NCI-H1092 (cell line): ENCODE measurements around the gene GPR65.
"Not testable (repeated sequence)": the region's sequence is repeated elsewhere in the genome, so short reads cannot be mapped to it uniquely, and the experiment has no call there.

Source experiments
- DNase-seq: peaks from one replicate; lab custom pipeline; 2025; lab: John Stamatoyannopoulos, UW

GPR65 gene

DNA sequence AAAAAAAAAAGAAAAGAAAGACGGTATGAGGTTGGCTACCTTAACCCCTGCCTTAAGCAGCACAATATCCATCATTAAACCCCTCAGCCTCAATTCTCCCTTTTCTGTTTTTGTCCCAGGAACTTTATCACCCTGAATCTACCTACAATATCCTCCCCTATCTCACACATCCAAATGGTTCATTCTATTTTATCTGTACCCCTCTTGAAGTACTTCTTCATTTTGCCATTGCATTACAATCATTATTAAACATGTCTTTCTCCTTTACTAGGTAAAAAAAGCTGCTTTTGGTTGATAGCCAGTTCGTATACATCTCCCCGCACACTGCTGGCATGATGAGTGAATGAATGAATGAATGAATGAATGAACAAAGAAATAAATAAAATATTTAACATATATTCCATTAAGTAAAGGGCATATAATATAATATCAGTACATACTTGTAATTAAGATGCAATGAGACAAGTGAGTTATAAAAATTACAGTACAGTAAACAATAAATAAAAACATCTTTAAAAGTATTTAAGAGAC is 364 bp upstream of the GPR65 start:
- no peak for DNase-seq

DNA sequence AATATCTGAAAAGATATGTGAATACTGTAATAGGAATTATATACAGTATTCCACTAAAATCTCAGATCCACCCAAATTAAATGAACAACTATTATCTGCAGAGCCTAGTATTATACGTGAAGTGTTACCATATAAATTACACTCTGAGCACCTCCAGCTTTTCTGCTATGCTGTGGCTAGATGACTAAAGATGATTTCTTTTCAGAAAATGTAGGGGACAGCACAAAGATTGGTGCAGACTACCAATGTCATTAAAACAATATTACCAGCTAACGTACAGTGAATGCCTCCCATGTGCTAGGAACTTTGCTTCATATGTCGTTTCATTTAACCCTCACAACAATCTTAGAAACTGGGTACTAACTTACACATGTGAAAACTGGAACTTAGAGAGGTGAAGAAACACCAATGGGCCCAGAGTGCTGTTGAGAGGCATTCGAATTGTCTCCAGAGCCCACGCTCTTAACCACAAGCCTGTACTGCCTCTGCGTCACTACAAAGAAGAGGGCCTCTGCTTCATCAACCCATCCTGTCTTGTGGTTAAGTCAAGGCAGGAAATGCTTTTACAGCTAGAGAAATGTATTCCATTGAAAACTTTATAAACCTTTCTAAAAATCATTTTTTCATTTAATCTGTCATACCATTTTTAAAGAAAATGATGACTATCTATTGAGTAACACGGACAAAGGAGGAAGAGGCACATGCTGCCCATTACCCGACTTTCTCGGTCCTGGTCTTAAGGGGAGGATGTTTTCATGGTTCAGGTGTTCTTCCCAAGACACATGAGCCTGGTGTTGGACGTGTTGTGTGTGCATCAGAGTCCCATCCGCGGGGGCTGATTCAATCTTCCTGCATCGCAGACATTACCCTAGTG is 1.3 kb downstream of the GPR65 start:
- no peak for DNase-seq

DNA sequence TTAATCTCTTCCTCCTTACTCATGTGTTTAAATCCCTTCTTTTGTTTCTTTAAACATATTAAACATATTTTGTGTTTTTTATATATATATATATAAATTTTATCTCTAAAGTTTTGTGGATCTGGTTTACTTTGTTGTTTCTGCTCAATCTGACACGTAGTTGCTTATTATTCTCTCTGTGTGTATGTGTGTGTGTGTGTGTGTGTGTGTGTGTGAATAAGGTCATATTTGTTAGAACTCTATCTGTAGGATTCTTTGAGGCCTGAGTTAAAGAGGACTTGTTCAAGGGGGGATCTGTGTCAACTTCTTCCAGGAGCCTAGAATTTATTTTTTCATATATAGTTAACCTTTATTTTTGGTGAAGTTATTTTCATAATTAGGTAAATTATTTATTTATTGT is 2.7 kb downstream of the GPR65 start:
- no peak for DNase-seq

DNA sequence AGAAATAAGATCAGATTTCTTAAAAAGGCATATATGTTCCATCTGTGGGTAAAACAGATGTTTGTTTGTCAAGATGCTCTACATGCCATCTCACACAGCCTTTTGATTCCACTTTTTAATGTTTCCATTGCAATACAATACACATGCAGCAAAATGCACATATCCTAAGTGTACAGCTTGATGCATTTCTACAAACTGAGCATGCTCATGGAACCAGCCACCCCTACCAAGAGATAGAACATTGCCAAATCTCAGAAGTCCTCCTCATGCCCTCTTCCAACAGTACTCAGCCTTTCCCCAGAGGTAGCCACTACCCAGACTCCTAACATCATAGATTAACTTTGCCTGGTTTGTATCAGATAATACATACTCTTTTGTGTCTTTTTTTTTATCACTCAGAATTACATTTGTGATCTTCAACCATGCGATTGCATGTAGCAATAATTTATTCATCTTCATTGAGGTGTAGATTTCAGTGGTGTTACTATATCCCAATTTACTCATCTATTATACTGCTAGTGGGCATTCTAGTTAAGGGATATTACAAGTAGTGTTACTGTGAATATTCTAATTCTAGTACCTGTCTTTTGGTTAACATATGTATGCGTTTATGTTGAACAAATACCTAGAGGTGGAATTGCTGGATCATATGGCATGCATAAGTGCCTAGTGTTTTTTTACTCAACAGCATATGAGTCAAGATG is 3.3 kb downstream of the GPR65 start:
- DNase-seq = no peak

DNA sequence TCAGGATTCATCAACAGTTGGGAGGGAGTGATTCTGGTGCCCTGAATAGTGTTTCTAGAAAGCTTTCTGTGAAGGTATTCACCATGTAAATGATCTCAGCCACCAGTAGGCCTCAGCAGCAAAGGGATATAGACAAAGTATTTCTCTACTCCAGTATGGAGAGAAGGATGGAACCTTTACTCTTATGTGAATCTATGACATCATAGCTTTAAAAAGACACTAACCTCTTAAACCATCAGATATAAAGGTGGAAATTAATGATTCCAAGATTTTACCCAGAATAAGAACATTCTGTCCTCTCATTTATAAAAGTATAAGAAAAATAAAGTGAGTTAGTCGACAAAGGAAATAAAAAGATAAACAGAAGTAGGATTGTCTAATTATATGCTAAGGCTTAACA is 4.6 kb downstream of the GPR65 start:
- no peak for DNase-seq

DNA sequence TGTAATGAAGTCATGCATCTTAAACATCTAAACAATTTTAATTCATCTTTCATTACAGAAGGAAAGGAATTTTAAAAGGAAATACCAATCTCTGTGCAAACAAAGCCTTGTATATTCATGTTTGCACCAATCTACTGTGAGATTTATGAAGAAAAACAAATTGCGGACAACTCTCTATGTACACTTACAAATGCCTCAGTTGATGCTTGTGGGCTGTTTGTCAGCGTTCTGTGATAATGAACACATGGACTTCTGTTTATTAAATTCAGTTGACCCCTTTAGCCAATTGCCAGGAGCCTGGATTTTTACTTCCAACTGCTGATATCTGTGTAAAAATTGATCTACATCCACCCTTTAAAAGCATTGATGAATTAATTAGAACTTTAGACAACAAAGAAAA is 5.4 kb downstream of the GPR65 start:
- DNase-seq = no peak

DNA sequence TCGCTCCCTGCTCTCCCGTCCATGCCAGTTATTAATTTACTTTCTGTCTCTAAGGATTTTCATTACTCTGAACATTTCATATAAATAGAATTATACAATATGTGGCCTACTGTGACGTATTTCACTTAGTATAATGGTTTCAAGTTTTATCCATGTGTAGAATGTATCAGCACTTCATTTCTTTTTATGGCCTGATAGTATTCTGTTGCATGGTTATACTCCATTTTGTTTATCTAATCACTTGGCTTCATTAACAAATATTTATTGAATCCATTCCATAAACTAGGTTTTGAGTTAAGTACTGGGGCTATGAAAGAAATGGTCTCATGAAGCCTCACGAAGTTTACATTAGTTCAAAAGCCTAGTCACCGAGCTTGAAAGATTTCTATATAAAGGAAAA is 7.6 kb downstream of the GPR65 start:
- no peak for DNase-seq

DNA sequence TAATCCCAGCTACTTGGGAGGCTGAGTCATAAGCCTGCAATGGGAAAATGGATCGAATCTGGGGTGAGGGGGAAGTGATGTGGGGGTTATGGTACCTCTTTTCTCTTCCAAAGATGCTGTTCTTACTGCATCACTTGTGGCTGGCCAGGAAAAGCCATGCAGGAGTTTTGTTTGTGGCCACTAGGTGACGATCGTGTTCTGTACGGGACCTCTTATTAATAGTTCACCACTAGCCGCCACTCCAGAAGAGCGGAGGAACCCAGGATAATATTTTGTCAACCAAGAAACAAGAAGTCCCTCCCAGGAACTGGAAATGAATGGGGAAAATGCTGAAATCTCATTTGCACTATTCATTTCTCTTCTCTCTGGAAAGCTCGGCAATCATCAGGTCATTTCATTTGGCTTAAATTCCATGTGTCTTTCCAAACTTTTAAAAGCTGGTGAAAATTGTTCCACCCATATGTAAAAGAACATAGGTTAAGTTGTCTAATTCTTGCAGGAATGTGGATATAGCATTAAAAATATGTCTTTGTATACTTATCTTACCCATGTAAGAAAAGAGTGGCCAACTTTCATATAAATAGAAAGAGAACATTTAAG is 8.9 kb downstream of the GPR65 start:
- DNase-seq = peak; percentile 38

DNA sequence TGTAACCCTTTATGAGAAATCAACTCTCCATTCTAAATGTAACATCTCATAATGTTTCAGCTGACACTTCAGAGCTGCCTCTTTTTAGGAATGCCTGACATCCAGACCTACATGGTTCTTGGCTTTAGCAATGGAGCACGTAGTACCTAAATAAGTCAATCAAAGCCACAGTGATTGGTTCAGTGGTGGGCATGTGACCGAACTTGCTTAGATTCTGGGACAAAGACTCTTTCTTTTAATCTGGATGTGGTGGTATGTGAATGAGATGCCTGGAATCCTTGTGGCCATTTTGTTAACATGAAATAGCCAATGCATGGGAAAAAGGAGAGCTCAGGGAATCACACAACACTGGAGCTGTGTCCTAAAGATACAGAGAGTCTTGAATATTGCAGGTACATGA is 11.8 kb downstream of the GPR65 start:
- no peak for DNase-seq

DNA sequence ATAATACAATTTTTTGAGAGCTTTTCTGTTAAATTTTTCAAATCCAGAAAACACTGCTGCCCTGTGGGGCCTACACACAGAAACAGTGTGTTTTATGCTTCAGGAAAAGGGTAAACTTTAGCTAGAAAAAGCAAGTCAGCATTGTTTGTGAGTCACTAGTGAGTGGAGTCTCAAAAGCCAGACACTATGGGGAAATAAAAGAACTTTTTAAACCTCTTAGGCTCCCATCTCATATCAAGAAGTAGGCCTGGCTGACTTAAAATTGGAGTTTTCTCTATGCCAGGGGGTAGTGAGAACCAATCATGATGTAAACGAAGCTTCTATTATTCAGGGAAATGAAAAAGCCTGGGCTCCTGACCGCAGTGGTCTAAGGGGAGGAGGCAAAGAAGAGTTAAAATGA is 12.6 kb downstream of the GPR65 start:
- DNase-seq = no peak

DNA sequence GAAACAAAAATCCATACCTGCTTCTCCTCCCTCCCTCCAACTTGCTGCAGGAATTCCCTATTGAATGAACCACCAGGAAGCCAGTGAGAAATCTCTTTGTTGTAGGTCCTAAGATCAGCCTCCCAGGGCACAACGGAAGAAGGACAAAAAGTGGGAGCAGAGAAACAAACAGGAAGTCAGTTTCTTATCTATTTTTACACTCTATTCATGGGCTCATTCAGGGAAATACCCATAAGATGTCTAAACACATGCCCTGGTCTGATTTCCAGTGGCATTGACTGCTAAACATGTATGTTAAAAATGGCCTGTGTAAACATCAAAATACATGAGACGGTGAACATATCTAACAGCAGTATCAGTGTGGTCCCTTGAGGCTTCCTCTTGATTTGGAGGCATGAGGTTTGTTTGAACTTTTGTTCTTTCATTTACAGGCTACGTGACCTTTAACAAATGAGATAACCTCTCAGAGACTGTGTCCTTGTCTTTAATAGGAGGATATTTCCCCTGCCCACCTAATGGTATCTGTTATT is 18.8 kb downstream of the GPR65 start:
- DNase-seq = no peak

DNA sequence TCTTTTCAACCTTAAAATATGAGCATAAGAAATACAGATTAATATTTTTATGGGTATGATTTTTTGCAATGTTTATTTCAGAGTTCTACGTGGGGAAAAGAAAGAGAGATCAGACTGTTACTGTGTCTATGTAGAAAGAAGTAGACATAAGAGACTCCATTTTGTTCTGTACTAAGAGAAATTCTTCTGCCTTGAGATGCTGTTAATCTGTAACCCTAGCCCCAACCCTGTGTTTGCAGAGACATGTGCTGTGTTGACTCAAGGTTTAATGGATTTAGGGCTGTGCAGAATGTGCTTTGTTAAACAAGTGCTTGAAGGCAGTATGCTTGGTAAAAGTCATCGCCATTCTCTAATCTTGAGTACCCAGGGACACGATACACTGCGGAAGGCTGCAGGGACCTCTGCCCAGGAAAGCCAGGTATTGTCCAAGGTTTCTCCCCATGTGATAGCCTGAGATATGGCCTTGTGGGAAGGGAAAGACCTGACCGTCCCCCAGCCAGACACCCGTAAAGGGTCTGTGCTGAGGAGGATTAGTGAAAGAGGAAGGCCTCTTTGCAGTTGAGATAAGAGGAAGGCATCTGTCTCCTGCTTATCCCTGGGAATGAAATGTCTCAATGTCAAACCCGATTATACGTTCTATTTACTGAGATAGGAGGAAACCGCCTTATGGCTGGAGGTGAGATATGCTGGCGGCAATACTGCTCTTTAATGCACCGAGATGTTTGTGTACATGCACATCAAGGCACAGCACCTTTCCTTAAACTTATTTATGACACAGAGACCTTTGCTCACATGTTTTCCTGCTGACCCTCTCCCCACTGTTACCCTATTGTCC is 19.5 kb downstream of the GPR65 start:
- DNase-seq = not testable (repeated sequence)

DNA sequence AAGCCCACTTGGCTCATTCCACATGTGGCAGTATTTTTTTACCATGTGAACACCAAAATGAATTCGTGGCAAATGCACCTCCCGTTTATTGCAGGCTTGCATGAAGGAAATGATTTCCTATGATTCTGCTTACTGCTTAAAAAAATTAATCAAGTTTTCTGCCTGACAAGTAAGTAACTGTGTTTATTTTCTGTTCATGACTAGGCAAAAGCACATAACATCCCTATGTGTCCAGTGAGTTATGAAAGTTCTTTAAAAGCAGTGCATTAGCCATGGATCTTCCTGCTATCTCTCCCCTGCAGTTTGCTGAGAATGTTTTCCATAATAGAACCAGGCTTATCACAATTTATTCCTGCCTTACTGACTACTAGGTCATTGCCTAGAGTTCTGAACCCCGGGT is 20.4 kb downstream of the GPR65 start:
- DNase-seq = no peak

DNA sequence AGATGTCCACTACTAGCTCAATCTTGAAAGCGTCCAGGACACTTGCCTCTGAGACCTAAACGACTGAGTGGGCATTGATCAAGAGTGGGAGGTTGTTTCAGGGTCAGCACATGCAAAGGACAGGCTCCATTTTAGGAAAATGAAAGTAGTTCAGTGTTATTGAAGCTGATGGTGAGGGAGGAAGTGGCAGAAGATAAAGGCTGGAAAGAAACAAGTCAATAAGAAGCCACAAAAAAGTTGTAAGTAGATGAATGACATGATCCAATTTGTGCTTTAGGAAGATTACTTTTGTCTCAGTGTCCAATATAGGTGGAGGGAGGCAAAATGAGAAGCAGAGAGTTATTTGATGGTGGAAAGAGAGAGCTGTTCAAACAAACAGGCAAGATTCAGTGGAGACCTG is 22.0 kb downstream of the GPR65 start:
- DNase-seq = no peak

DNA sequence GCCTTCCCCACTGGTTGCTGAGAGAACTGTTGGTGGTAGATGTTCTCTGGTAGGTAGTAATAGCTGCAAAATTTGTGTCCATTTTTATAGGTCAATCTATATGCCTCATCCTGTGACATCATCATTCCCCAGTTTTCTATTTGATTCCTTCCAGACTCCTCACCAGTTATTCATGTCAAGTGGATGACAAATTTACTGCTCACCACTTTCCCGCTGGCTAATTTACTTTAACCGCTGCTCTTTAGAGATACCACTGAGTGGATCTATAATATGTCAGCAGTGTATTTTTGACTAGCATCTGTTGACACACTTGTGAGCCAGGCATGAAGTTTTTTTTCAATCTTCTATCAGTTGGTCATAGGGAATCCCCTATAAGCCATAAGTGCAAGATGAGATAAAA is 24.6 kb downstream of the GPR65 start:
- no peak for DNase-seq

DNA sequence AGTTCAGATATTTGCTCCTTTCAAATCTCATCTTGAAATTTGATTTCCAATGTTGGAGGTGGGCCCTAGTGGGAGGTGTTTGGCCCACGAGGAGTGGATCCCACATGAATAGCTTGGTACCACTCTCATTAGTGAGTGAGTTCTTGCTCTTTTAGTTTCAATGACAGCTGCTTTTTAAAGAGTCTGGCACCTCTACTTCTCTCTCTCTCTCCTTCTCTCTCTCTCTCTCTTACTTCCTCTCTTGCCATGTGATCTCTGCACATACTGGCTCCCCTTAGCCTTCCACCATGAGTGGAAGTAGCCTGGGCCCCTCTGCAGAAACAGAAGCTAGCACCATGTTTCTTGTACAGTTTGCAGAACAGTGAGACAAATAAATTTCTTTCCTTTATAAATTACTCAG is 25.1 kb downstream of the GPR65 start:
- DNase-seq = no peak

DNA sequence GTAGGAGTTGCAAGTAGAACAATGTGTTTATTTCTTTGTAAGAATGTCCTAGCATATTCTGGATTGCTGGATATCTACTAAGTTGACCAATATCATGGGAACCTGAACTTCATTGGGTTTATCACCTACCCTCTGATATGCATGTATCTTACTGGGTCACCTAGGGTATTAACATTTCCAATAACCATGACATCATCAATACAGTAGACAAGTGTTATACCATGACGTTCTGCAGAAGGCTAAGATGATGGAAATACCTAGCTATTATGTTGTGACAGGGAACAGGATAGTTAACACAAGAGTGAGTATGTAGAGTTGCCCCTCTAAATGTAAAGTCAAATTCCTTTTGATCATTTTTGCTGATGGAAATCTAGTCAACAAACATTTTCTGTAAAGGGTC is 26.0 kb downstream of the GPR65 start:
- DNase-seq = no peak

DNA sequence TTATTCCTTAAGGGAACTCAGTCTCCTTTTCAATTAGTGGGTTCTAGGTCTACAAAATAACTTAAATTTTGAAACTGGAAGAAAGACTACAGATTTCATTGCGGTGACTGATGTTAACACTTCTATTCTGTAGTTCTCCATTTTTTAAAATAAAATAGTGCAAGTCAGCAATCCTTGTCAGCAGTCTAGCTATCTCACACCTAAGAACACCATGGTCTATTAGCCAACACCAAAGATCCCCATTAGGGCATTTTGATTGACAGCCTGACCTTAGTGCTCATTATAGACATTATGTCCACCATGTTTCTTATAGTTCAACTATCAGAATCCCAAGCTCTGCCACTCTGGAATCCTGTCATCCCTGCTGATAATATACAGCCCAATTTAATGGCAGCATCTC is 27.4 kb downstream of the GPR65 start:
- DNase-seq = no peak

DNA sequence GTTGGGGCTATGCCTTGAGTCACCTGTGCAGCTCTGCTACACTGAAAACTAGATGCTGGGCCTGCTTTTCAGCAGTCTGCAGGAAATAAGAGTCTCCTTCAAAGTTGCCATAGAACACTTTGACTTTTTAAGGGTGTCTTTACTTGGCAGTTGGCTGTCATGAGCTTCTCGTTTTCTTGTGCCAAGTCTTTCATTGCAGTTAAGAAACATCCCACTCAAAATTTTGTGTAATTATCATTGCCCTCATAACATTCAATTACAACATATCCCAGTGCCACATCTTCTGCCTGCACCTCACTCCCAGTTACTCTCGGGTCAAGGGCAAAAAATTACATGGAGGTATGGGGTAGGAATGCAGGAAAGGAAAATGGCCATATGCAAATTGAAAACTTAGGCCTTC is 29.1 kb downstream of the GPR65 start:
- DNase-seq = no peak

DNA sequence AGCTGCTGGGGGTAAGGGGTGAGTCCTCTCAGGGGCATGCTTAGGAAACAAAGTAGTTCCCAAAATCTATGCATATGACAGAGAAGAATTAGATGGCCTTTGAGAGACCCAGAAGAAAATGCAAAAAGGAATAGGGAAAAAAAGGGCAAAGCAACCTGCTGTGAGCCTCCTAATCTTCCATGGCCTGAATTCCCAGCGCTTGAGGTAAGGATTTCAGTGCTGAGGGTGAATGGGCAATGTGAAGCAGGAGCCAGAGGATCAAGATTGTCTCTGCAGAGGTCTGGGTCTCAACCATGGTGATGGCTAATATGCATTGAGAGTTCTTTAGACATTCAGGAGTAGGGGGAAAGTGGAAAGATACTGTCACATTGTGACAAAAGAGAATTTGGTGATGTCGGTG is 31.5 kb downstream of the GPR65 start:
- DNase-seq = no peak

DNA sequence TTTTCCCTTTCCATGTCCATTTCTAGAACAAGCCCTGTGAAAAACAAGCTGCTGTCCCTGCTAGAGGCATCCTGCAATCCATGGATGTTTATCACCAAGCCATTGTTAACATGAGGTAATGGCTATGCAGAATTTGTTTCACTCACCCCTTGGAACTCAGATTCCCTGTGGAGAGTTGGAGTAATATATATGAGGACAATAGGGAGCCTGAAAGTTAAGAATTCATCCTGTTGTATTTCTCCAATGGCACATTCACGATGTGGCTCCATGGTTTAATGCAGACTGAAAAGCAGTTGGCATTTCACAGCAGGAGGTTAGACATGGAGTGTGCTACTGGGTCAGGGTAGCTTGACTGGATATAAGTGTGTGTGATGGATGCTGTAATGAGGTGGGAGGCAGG is 32.4 kb downstream of the GPR65 start:
- no peak for DNase-seq

DNA sequence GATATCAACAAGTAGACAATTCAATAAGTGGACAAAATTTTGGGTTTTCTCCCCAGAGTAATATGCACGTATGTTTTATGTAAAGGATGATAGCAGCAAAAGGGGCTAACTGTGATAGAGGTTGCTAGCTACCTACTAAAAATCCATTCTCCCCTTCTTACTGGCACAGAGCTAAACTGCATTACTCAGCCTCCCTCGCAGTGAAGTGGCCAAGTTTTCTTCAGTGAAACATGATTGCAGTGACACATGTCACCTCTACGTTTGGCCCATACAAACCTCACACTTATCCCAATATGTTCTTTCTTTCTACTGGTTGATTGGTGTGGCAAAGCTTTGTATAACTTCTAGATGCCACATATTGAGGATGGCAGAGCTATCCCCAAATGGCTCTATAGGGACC is 34.3 kb downstream of the GPR65 start:
- DNase-seq = no peak
